CD14-positive monocyte (primary cell): ENCODE data around the gene CTSV. TPM values are rescaled to one million over a fixed set of nuclear protein-coding genes. Genes with fewer than 3 reads are reported as not detected.
"Not testable (repeated sequence)": the region's sequence is repeated elsewhere in the genome, so short reads cannot be mapped to it uniquely, and the experiment has no call there.

Source experiments
- DNase-seq, 3 donors: peaks; one replicate each; pipeline ENCODE4 v3.0.0-alpha.2; 2011 to 2022
- H2AFZ ChIP-seq: 2 replicates; pipeline ENCODE4 v1.6.0; 2012; ENCODE audit warnings: mild to moderate bottlenecking, low read depth, low read length, inconsistent platforms; ENCODE audit not compliant: insufficient read depth, poor library complexity, severe bottlenecking
- H3K27ac ChIP-seq, 2 donors: 1 replicate in 1 of 2; 2 replicates in 1 of 2; pipeline ENCODE4 v1.5.1; 2012 to 2013; ENCODE audit warnings: low read length in 2 of 2, control low read depth in 1 of 2, inconsistent platforms in 1 of 2, low read depth in 1 of 2, mild to moderate bottlenecking in 1 of 2
- H3K27me3 ChIP-seq, 2 donors: one replicate each; pipeline versions ENCODE4 v1.6.0 to v1.6.1; 2011 to 2013; ENCODE audit warnings: low read length in 2 of 2; ENCODE audit not compliant: control insufficient read depth in 2 of 2, insufficient read depth in 2 of 2
- H3K36me3 ChIP-seq, 2 donors: replicated peaks in 1 of 2; 1 replicate in 1 of 2; 2 replicates in 1 of 2; pipeline versions ENCODE4 v1.5.1 to v1.6.1; 2012 to 2013; ENCODE audit warnings: low read length in 2 of 2, control low read depth in 1 of 2, inconsistent platforms in 1 of 2, mild to moderate bottlenecking in 1 of 2; ENCODE audit not compliant: insufficient read depth in 2 of 2, control insufficient read depth in 1 of 2
- H3K4me1 ChIP-seq, 2 donors: 1 replicate in 1 of 2; 2 replicates in 1 of 2; pipeline versions ENCODE4 v1.5.1 to v1.6.1; 2012 to 2013; ENCODE audit warnings: low read length in 2 of 2, control low read depth in 1 of 2, inconsistent platforms in 1 of 2, mild to moderate bottlenecking in 1 of 2, moderate library complexity in 1 of 2; ENCODE audit not compliant: insufficient read depth in 2 of 2, control insufficient read depth in 1 of 2
- H3K4me2 ChIP-seq: replicated peaks from 2 replicates; pipeline ENCODE3; 2012; ENCODE audit warnings: low read length, moderate library complexity, mild to moderate bottlenecking; ENCODE audit not compliant: poor library complexity, severe bottlenecking; ENCODE audit errors: extremely low read depth
- H3K4me3 ChIP-seq, 3 experiments: fragments of 200-600 bp in 1 of 3; sonication (generic) in 1 of 3; replicated peaks in 1 of 3; 1 replicate in 2 of 3; 2 replicates in 1 of 3; pipeline ENCODE4 v1.5.1; 2011 to 2013; ENCODE audit warnings: low read length in 3 of 3, mild to moderate bottlenecking in 3 of 3, control low read depth in 2 of 3, low read depth in 2 of 3, inconsistent platforms in 1 of 3, moderate library complexity in 1 of 3
- H3K79me2 ChIP-seq: 2 replicates; pipeline ENCODE4 v1.6.0; 2012; ENCODE audit warnings: mild to moderate bottlenecking, control low read depth, inconsistent platforms, low read length, moderate library complexity; ENCODE audit not compliant: insufficient read depth
- H3K9ac ChIP-seq: 2 replicates; pipeline ENCODE4 v1.6.0; 2017; ENCODE audit warnings: low read length, mild to moderate bottlenecking; ENCODE audit not compliant: insufficient read depth, poor library complexity, severe bottlenecking
- H3K9me3 ChIP-seq, 2 donors: replicated peaks in 1 of 2; 1 replicate in 1 of 2; 2 replicates in 1 of 2; pipeline versions ENCODE4 v1.5.1 to v1.6.1; 2012 to 2013; ENCODE audit warnings: low read length in 2 of 2, control low read depth in 1 of 2; ENCODE audit not compliant: control insufficient read depth in 1 of 2, insufficient read depth in 1 of 2
- H4K20me1 ChIP-seq: 2 replicates; pipeline ENCODE4 v1.6.0; 2012; ENCODE audit warnings: mild to moderate bottlenecking, low read length, control low read depth, moderate library complexity; ENCODE audit not compliant: insufficient read depth
- H3K27ac Mint-ChIP-seq, 7 donors: one replicate each; pipeline ENCODE4 v1.8.0; 2020; ENCODE audit warnings: mild to moderate bottlenecking in 7 of 7, mixed read lengths in 7 of 7, moderate library complexity in 6 of 7, inconsistent platforms in 2 of 7
- H3K27me3 Mint-ChIP-seq, 3 donors: one replicate each; pipeline ENCODE4 v1.8.0; 2021 to 2022; ENCODE audit warnings: low read depth in 3 of 3, mild to moderate bottlenecking in 3 of 3, mixed read lengths in 3 of 3, moderate library complexity in 3 of 3, inconsistent platforms in 1 of 3
- H3K36me3 Mint-ChIP-seq, 2 donors: one replicate each; pipeline ENCODE4 v1.8.0; 2020; ENCODE audit warnings: mixed read lengths in 2 of 2, inconsistent platforms in 1 of 2, mild to moderate bottlenecking in 1 of 2
- H3K4me1 Mint-ChIP-seq: one replicate; pipeline ENCODE4 v1.8.0; 2020; ENCODE audit warnings: mild to moderate bottlenecking, mixed read lengths
- H3K4me3 Mint-ChIP-seq, 2 donors: one replicate each; pipeline ENCODE4 v1.8.0; 2020; ENCODE audit warnings: mild to moderate bottlenecking in 2 of 2, mixed read lengths in 2 of 2, moderate library complexity in 1 of 2
- H3K9me3 Mint-ChIP-seq, 7 donors: one replicate each; pipeline ENCODE4 v1.8.0; 2020 to 2022; ENCODE audit warnings: mixed read lengths in 7 of 7, mild to moderate bottlenecking in 6 of 7, moderate library complexity in 6 of 7, inconsistent platforms in 2 of 7
- WGBS: methylation state at CpG from one replicate; pipeline ENCODE4 v1.1.5; 2013; ENCODE audit warnings: missing lambda C conversion rate; ENCODE audit not compliant: insufficient coverage; 5-methylcytosine and 5-hydroxymethylcytosine counted together
- intact Hi-C, 2 donors: fragments of 100-400 bp; cut with micrococcal nuclease; formaldehyde crosslinking; loops; one replicate each; pipeline versions ENCODE4 v1.15.0 to v1.15.1; 2023
- polyA plus RNA-seq, 3 donors: library from polyadenylated mRNA; depleted of rRNA in 1 of 3; unstranded in 2 of 3; stranded (reverse) in 1 of 3; fragments of 300-500 nt in 2 of 3; fragments of >200 nt in 1 of 3; fragmentation: Illumina TruSeq in 2 of 3; gene quantifications; 1 replicate in 2 of 3; 2 replicates in 1 of 3; pipeline ENCODE4 v1.2.3, GENCODE V29; 2012 to 2021
- TF ChIP-seq, protein P1 (sequence below): fragments of 200-600 bp; IDR thresholded peaks from one replicate; pipeline ENCODE4 v1.8.0; 2022; ENCODE audit warnings: antibody characterized with exemption, mild to moderate bottlenecking

The CTSV gene
- polyA plus RNA-seq, 3 donors = 0.04 TPM; not detected in 2

DNA sequence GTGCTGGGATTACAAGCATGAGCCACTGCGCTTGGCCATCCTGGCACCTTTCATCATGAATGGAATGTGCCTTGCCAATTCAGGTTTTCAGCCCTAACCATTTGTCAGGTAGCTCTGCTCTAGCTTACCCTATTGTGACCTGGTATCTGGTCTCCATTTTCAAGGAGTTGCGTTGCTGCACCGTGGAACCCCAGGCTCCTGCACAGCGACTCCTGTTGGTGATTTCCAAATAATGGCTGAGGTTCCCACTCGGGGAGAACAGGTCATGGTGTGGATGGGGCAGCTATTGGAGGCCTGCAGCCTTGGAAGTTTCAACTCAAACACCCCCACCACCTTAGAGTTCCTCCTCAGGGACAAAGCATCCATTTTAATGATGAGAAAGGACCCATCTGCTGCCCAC is 18.7 kb upstream of the CTSV start:
- TF ChIP-seq, protein P1, sequence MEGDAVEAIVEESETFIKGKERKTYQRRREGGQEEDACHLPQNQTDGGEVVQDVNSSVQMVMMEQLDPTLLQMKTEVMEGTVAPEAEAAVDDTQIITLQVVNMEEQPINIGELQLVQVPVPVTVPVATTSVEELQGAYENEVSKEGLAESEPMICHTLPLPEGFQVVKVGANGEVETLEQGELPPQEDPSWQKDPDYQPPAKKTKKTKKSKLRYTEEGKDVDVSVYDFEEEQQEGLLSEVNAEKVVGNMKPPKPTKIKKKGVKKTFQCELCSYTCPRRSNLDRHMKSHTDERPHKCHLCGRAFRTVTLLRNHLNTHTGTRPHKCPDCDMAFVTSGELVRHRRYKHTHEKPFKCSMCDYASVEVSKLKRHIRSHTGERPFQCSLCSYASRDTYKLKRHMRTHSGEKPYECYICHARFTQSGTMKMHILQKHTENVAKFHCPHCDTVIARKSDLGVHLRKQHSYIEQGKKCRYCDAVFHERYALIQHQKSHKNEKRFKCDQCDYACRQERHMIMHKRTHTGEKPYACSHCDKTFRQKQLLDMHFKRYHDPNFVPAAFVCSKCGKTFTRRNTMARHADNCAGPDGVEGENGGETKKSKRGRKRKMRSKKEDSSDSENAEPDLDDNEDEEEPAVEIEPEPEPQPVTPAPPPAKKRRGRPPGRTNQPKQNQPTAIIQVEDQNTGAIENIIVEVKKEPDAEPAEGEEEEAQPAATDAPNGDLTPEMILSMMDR = no peak
- Mint-ChIP-seq H3K27me3 (peaks cover 16 to 27% (median 18%) of the 10 kb centered on the region in 3 donors), H3K4me1 (no peaks in the 10 kb centered on the region), H3K4me3 (no peak overlapping the region), H3K36me3 (no peaks in the 10 kb centered on the region), H3K27ac (no peak overlapping the region), H3K9me3 (peaks cover 0 to 3% (median 0%) of the 10 kb centered on the region in 7 donors)
- Histone ChIP-seq H3K27me3 (peaks cover 0 to 15% of the 10 kb centered on the region in 2 donors), H2AFZ (no peak overlapping the region), H3K4me2 (no peak overlapping the region), H3K9me3 (no peaks in the 10 kb centered on the region), H3K4me1 (no peaks in the 10 kb centered on the region), H3K36me3 (no peaks in the 10 kb centered on the region), H3K4me3 (no peak overlapping the region), H3K79me2 (no peaks in the 10 kb centered on the region), H4K20me1 (no peaks in the 10 kb centered on the region), H3K27ac (no peak overlapping the region), H3K9ac (no peak overlapping the region)
- intact Hi-C loops = no loop called here
- 90% methylated on average over 3 of the region's 5 CpGs for WGBS
- no peak for DNase-seq

DNA sequence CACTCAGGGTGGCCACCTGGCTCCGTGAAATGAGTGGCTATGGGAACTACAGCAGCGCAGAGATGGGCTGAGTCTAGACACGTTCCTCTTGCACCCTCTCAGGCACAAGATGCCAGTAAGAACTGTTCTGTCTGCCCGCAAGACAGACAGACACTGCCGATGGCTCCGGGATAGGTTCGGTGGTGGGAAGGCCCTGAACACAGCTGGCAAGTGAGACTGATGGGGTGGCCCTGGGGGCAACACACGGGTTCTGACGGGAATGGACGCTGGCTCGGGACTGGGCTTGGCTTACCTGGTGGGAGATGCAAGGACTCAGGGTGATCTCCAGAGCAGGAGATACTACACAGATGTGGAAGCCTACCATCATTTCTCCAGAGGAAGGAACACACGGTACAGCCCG is 16.9 kb upstream of the CTSV start:
- 93% methylated on average over 9 of the region's 13 CpGs for WGBS
- H3K4me2 ChIP-seq, H3K27ac ChIP-seq, H3K36me3 Mint-ChIP-seq, H4K20me1 ChIP-seq, H3K36me3 ChIP-seq, H3K9me3 ChIP-seq, intact Hi-C loops, H3K4me3 ChIP-seq, H3K4me1 Mint-ChIP-seq, H2AFZ ChIP-seq, H3K9ac ChIP-seq, H3K9me3 Mint-ChIP-seq, H3K4me1 ChIP-seq, DNase-seq, H3K79me2 ChIP-seq, H3K27ac Mint-ChIP-seq: not testable (repeated sequence)
- Mint-ChIP-seq H3K4me3 (peak overlapping the region in 1 of 2 donors; percentile 4), H3K27me3 (peaks cover 20 to 35% (median 28%) of the 10 kb centered on the region in 3 donors)
- peaks cover 0 to 11% of the 10 kb centered on the region in 2 donors for H3K27me3 ChIP-seq
